GM23338 (cell line): ENCODE results near the gene FAM177A1. TPM values are rescaled to one million over a fixed set of nuclear protein-coding genes. Genes with fewer than 3 reads are reported as not detected.

ENCODE experiments used
- ATAC-seq: fragments of 200-7000 bp; cut with Tn5 transposase; 3 replicates; pipeline ENCODE4 v1.9.1; 2020
- DNase-seq: peaks from one replicate; pipeline ENCODE4 v3.0.0-alpha.2; 2015; ENCODE audit warnings: low spot score
- H2AFZ ChIP-seq: fragments of 200-600 bp; sonication (generic); 2 replicates; pipeline ENCODE4 v1.8.0; 2016; ENCODE audit warnings: antibody characterized with exemption, mild to moderate bottlenecking, moderate library complexity
- H3F3A ChIP-seq: fragments of 200-600 bp; sonication (generic); replicated peaks from 2 replicates; pipeline ENCODE4 v1.8.0; 2017; ENCODE audit warnings: antibody characterized with exemption, mixed run types, low read depth
- H3K27ac ChIP-seq: fragments of 200-600 bp; sonication (generic); 2 replicates; pipeline ENCODE4 v1.6.1; 2016; ENCODE audit warnings: low read depth
- H3K27me3 ChIP-seq: fragments of 200-600 bp; sonication (generic); 2 replicates; pipeline ENCODE4 v1.8.0; 2016; ENCODE audit warnings: mild to moderate bottlenecking, mixed run types, moderate library complexity; ENCODE audit not compliant: insufficient read depth
- H3K36me3 ChIP-seq: fragments of 200-600 bp; sonication (generic); 2 replicates; pipeline ENCODE4 v1.8.0; 2016; ENCODE audit warnings: mild to moderate bottlenecking; ENCODE audit not compliant: insufficient read depth
- H3K4me1 ChIP-seq: fragments of 200-600 bp; sonication (generic); 2 replicates; pipeline ENCODE4 v1.8.0; 2016; ENCODE audit warnings: mild to moderate bottlenecking, moderate library complexity; ENCODE audit not compliant: insufficient read depth
- H3K4me2 ChIP-seq: fragments of 200-600 bp; sonication (generic); 2 replicates; pipeline ENCODE4 v1.7.1; 2017; ENCODE audit warnings: mixed run types
- H3K4me3 ChIP-seq: fragments of 200-600 bp; sonication (generic); 2 replicates; pipeline ENCODE4 v1.6.1; 2016; ENCODE audit warnings: mixed run types
- H3K79me2 ChIP-seq: fragments of 200-600 bp; sonication (generic); replicated peaks from 2 replicates; pipeline ENCODE4 v1.8.0; 2017; ENCODE audit warnings: mild to moderate bottlenecking; ENCODE audit not compliant: insufficient read depth
- H3K9me2 ChIP-seq: fragments of 200-600 bp; sonication (generic); 2 replicates; pipeline ENCODE4 v1.8.0; 2017; ENCODE audit not compliant: insufficient read depth
- H4K20me1 ChIP-seq: fragments of 200-600 bp; sonication (generic); replicated peaks from 2 replicates; pipeline ENCODE4 v1.8.0; 2017; ENCODE audit warnings: mild to moderate bottlenecking; ENCODE audit not compliant: insufficient read depth
- H3K27ac Mint-ChIP-seq: 2 replicates; pipeline ENCODE4 v1.8.0; 2020; ENCODE audit warnings: inconsistent platforms, mild to moderate bottlenecking, moderate library complexity, mixed read lengths
- H3K27me3 Mint-ChIP-seq: 3 replicates; pipeline ENCODE4 v1.8.0; 2022; ENCODE audit warnings: low read depth, mild to moderate bottlenecking, moderate library complexity, mixed read lengths, inconsistent platforms; ENCODE audit not compliant: insufficient read depth, poor library complexity
- H3K36me3 Mint-ChIP-seq: 3 replicates; pipeline ENCODE4 v1.8.0; 2021; ENCODE audit warnings: low read depth, mild to moderate bottlenecking, inconsistent platforms, moderate library complexity, mixed read lengths
- H3K4me1 Mint-ChIP-seq: 3 replicates; pipeline ENCODE4 v1.8.0; 2020; ENCODE audit warnings: mild to moderate bottlenecking, inconsistent platforms, mixed read lengths
- H3K4me3 Mint-ChIP-seq: 3 replicates; pipeline ENCODE4 v1.8.0; 2021; ENCODE audit warnings: moderate library complexity, mild to moderate bottlenecking, inconsistent platforms, mixed read lengths
- H3K9me3 Mint-ChIP-seq: 3 replicates; pipeline ENCODE4 v1.8.0; 2020; ENCODE audit warnings: moderate library complexity, mild to moderate bottlenecking, inconsistent platforms, mixed read lengths
- CREB1 ChIP-seq: fragments of 250-450 bp; sonication (Bioruptor Pico); IDR thresholded peaks from 2 replicates; pipeline ENCODE4 v1.5.0; 2020; ENCODE audit warnings: low read depth, mild to moderate bottlenecking, moderate library complexity
- EZH2 ChIP-seq: fragments of 200-600 bp; sonication (generic); IDR thresholded peaks from one replicate; pipeline ENCODE4 v1.8.0; 2017; ENCODE audit warnings: antibody characterized with exemption, mild to moderate bottlenecking, low read depth; ENCODE audit not compliant: unreplicated experiment
- JUNB ChIP-seq: IDR thresholded peaks from one replicate; pipeline ENCODE4 v1.6.1; 2016; ENCODE audit warnings: antibody characterized with exemption; ENCODE audit not compliant: unreplicated experiment
- NANOG ChIP-seq: IDR thresholded peaks from 2 replicates; pipeline ENCODE4 v1.6.1; 2016; ENCODE audit warnings: antibody characterized with exemption, borderline replicate concordance
- ZNF114 ChIP-seq: fragments of 250-450 bp; sonication (Bioruptor Pico); IDR thresholded peaks from 2 replicates; pipeline ENCODE4 v1.5.0; 2020; ENCODE audit warnings: mild to moderate bottlenecking, moderate library complexity
- polyA plus RNA-seq: library from polyadenylated mRNA; unstranded; fragments of >200 nt; fragmentation: Nextera tagmentation; extraction: Ambion mirVana; gene quantifications from 2 replicates; pipeline ENCODE4 v1.2.1, GENCODE V29; 2016
- total RNA-seq: library from RNA; depleted of rRNA; stranded (reverse); fragments of >200 nt; shearing (Covaris generic); gene quantifications from 2 replicates; pipeline ENCODE4 v1.2.3, GENCODE V29; 2014
- TF ChIP-seq, protein P1 (sequence below): IDR thresholded peaks from one replicate; pipeline ENCODE4 v1.6.1; 2018; ENCODE audit warnings: antibody characterized with exemption; ENCODE audit not compliant: unreplicated experiment
- TF ChIP-seq, protein P2 (sequence below): fragments of 250-450 bp; sonication (Bioruptor Pico); IDR thresholded peaks from 2 replicates; pipeline ENCODE4 v1.5.0; 2020; ENCODE audit warnings: mild to moderate bottlenecking, moderate library complexity

FAM177A1 gene
- total and polyA plus RNA-seq, 2 experiments from 2014 or later, result 22.8 to 72.5 TPM

DNA sequence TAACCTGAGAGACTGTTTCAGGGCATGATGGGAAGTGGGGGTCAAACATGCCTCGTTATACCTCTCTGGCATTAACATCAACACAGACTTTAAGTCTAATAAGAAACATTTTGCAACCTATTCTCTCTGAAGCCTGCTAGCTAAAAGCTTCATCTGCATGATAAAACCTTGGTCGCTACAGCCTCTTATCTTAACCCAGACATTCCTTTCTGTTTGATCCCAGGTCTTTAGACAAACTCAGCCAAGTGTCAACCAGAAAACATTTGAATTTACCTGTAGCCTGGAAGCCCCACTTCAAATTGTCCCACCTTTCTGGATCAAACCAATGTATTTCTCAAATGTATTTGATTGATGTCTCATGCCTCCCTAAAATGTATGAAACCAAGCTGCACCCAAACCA, 66.6 kb downstream of the FAM177A1 start:
- peak overlapping the region; percentile 7; the same call in 1 of the 2 replicates for H3K27ac Mint-ChIP-seq
- Histone ChIP-seq H3K4me3 (no peak overlapping the region), H3K4me2 (no peak overlapping the region), H3K79me2 (0 out of 2 replicates have a peak, but pooled peaks cover 6% of the 10 kb centered on the region), H3K27ac (no peak overlapping the region), H3K4me1 (peaks cover 6% of the 10 kb centered on the region; the same call in 1 of the 2 replicates), H3F3A (no peaks in the 10 kb centered on the region), H4K20me1 (no peaks in the 10 kb centered on the region), H3K36me3 (peaks cover 31% of the 10 kb centered on the region), H3K9me2 (no peaks in the 10 kb centered on the region), H3K27me3 (no peaks in the 10 kb centered on the region), H2AFZ (no peak overlapping the region)
- H3K4me3 Mint-ChIP-seq, result no peak overlapping the region
- DNase-seq, result peak; percentile 57
- H3K9me3 Mint-ChIP-seq, result peaks cover 14% of the 10 kb centered on the region; the same call in 2 of the 3 replicates
- peaks cover 56% of the 10 kb centered on the region for H3K36me3 Mint-ChIP-seq
- H3K27me3 Mint-ChIP-seq, result peaks cover 2% of the 10 kb centered on the region
- ATAC-seq, result no peak
- TF ChIP-seq, protein P1, sequence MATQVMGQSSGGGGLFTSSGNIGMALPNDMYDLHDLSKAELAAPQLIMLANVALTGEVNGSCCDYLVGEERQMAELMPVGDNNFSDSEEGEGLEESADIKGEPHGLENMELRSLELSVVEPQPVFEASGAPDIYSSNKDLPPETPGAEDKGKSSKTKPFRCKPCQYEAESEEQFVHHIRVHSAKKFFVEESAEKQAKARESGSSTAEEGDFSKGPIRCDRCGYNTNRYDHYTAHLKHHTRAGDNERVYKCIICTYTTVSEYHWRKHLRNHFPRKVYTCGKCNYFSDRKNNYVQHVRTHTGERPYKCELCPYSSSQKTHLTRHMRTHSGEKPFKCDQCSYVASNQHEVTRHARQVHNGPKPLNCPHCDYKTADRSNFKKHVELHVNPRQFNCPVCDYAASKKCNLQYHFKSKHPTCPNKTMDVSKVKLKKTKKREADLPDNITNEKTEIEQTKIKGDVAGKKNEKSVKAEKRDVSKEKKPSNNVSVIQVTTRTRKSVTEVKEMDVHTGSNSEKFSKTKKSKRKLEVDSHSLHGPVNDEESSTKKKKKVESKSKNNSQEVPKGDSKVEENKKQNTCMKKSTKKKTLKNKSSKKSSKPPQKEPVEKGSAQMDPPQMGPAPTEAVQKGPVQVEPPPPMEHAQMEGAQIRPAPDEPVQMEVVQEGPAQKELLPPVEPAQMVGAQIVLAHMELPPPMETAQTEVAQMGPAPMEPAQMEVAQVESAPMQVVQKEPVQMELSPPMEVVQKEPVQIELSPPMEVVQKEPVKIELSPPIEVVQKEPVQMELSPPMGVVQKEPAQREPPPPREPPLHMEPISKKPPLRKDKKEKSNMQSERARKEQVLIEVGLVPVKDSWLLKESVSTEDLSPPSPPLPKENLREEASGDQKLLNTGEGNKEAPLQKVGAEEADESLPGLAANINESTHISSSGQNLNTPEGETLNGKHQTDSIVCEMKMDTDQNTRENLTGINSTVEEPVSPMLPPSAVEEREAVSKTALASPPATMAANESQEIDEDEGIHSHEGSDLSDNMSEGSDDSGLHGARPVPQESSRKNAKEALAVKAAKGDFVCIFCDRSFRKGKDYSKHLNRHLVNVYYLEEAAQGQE, result no peak
- TF ChIP-seq JUNB (no peak), EZH2 (no peak)
- peaks cover 10% of the 10 kb centered on the region for H3K4me1 Mint-ChIP-seq

DNA sequence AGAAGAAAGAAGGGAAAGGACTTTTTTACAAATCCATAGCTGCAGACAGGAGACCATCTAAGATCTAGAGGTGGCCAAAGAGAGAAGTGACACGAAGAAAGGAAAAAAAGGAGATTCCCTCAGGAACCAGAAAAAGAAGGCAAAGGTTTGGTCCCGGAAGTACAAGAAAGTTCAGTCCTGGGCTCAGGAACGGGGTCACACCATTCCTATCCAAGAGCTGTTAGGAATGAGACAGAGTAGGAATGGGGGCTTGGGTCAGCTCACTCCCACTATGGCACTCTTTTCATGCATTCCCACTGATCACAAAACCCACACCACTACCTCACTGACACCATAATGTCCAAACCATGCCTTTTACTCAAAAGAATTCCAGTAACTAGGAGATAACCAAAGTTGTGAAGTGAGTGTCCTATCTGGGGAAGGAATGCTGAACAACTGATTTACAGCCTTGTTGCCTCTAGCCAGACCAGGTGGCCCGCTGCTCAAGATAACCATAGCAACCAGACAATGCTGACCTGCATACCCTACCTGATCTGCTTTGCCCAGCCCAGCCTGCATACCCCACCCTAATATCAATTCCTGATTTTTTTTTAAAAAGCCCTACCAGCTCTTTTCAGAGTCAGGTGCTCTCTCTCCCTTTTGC, 67.4 kb downstream of the FAM177A1 start:
- TF ChIP-seq ZNF114 (CRISPR knock-in tag) (no peak), EZH2 (no peak), NANOG (no peak), CREB1 (CRISPR knock-in tag) (no peak)
- TF ChIP-seq, protein P2, sequence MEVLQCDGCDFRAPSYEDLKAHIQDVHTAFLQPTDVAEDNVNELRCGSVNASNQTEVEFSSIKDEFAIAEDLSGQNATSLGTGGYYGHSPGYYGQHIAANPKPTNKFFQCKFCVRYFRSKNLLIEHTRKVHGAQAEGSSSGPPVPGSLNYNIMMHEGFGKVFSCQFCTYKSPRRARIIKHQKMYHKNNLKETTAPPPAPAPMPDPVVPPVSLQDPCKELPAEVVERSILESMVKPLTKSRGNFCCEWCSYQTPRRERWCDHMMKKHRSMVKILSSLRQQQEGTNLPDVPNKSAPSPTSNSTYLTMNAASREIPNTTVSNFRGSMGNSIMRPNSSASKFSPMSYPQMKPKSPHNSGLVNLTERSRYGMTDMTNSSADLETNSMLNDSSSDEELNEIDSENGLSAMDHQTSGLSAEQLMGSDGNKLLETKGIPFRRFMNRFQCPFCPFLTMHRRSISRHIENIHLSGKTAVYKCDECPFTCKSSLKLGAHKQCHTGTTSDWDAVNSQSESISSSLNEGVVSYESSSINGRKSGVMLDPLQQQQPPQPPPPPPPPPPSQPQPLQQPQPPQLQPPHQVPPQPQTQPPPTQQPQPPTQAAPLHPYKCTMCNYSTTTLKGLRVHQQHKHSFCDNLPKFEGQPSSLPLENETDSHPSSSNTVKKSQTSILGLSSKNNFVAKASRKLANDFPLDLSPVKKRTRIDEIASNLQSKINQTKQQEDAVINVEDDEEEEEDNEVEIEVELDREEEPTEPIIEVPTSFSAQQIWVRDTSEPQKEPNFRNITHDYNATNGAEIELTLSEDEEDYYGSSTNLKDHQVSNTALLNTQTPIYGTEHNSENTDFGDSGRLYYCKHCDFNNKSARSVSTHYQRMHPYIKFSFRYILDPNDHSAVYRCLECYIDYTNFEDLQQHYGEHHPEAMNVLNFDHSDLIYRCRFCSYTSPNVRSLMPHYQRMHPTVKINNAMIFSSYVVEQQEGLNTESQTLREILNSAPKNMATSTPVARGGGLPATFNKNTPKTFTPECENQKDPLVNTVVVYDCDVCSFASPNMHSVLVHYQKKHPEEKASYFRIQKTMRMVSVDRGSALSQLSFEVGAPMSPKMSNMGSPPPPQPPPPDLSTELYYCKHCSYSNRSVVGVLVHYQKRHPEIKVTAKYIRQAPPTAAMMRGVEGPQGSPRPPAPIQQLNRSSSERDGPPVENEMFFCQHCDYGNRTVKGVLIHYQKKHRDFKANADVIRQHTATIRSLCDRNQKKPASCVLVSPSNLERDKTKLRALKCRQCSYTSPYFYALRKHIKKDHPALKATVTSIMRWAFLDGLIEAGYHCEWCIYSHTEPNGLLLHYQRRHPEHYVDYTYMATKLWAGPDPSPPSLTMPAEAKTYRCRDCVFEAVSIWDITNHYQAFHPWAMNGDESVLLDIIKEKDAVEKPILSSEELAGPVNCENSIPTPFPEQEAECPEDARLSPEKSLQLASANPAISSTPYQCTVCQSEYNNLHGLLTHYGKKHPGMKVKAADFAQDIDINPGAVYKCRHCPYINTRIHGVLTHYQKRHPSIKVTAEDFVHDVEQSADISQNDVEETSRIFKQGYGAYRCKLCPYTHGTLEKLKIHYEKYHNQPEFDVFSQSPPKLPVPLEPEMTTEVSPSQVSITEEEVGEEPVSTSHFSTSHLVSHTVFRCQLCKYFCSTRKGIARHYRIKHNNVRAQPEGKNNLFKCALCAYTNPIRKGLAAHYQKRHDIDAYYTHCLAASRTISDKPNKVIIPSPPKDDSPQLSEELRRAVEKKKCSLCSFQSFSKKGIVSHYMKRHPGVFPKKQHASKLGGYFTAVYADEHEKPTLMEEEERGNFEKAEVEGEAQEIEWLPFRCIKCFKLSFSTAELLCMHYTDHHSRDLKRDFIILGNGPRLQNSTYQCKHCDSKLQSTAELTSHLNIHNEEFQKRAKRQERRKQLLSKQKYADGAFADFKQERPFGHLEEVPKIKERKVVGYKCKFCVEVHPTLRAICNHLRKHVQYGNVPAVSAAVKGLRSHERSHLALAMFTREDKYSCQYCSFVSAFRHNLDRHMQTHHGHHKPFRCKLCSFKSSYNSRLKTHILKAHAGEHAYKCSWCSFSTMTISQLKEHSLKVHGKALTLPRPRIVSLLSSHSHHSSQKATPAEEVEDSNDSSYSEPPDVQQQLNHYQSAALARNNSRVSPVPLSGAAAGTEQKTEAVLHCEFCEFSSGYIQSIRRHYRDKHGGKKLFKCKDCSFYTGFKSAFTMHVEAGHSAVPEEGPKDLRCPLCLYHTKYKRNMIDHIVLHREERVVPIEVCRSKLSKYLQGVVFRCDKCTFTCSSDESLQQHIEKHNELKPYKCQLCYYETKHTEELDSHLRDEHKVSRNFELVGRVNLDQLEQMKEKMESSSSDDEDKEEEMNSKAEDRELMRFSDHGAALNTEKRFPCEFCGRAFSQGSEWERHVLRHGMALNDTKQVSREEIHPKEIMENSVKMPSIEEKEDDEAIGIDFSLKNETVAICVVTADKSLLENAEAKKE (CRISPR knock-in tag), result no peak
- Mint-ChIP-seq H3K27me3 (peaks cover 2% of the 10 kb centered on the region), H3K4me1 (peaks cover 10% of the 10 kb centered on the region), H3K9me3 (peaks cover 14% of the 10 kb centered on the region; the same call in 2 of the 3 replicates), H3K4me3 (no peak overlapping the region), H3K36me3 (peaks cover 56% of the 10 kb centered on the region), H3K27ac (peak overlapping the region; percentile 7; the same call in 1 of the 2 replicates)
- H3K36me3 ChIP-seq, result peaks cover 27% of the 10 kb centered on the region
- H3F3A ChIP-seq, result no peaks in the 10 kb centered on the region
- H3K4me3 ChIP-seq, result no peak overlapping the region
- no peak overlapping the region for H2AFZ ChIP-seq
- DNase-seq, result peak; percentile 29
- no peak overlapping the region for H3K4me2 ChIP-seq
- no peak overlapping the region for H3K27ac ChIP-seq
- no peak; the same call in 2 of the 3 replicates for ATAC-seq
- no peaks in the 10 kb centered on the region for H3K27me3 ChIP-seq
- no peaks in the 10 kb centered on the region for H3K9me2 ChIP-seq
- H3K4me1 ChIP-seq, result peaks cover 6% of the 10 kb centered on the region; the same call in 1 of the 2 replicates
- no peaks in the 10 kb centered on the region for H4K20me1 ChIP-seq
- H3K79me2 ChIP-seq, result 0 out of 2 replicates have a peak, but pooled peaks cover 6% of the 10 kb centered on the region
